ENCODE data around the gene ZNF473. TPM values are rescaled to one million over a fixed set of nuclear protein-coding genes. Genes with fewer than 3 reads are reported as not detected.

ZNF473 gene
- total RNA-seq, 1 experiment from 2014 or later = 19.0 TPM

DNA sequence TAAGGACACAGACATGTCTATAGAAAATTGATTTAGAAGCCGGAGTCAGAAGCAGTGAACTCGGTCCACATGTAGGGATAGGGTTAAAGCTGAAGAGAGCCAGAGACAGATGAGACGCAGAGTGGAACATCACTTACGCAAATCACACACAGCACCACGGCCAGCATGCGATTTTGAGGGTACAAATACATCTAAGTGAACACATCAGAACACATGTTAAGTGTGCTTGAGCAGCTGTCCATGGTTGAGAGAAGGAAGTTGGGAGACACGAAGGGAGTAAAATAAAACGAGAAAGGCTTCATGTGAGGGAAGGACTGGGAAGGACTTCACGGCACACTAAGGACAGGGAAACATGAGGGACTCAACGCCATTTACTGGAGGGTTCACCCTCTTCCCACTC is 39.5 kb upstream of the ZNF473 start:
- WGBS (ENCODE audit: extremely low coverage, insufficient read length, low lambda C conversion rate) = no CpG with 5 or more reads among the region's 10 CpGs
- H4K5ac ChIP-seq (ENCODE audit: insufficient read length, low read depth, low read length) = no peak overlapping the region
- H3K23ac ChIP-seq (ENCODE audit: insufficient read length, low read depth, low read length) = no peak overlapping the region
- no peaks in the 10 kb centered on the region for H3K79me1 ChIP-seq (ENCODE audit: insufficient read depth, low read depth, low read length, poor library complexity, severe bottlenecking)
- Mint-ChIP-seq H3K4me3 (no peak overlapping the region), H3K36me3 (ENCODE audit: insufficient read depth in 1 of 3, low read depth in 3 of 3) (peaks cover 0 to 11% (median 10%) of the 10 kb centered on the region in 3 experiments; a peak in 4 of 7 replicates), H3K27me3 (ENCODE audit: low read depth) (no peaks in the 10 kb centered on the region; the same call in 1 of the 2 replicates), H3K9me3 (no peaks in the 10 kb centered on the region; a peak in 1 of 5 replicates), H3K4me1 (peaks cover 0 to 4% of the 10 kb centered on the region in 2 experiments; a peak in 2 of 4 replicates), H3K27ac (no peak overlapping the region)
- H3K27ac ChIP-seq (ENCODE audit: insufficient read length, low read depth, low read length) = no peak overlapping the region
- no peak overlapping the region for H3K4me2 ChIP-seq (ENCODE audit: insufficient read depth, insufficient read length, low read length)
- no peaks in the 10 kb centered on the region for H3K23me2 ChIP-seq (ENCODE audit: insufficient read length, low read depth, low read length, poor library complexity, severe bottlenecking)
- no peak overlapping the region for H3K4ac ChIP-seq (ENCODE audit: low read depth, low read length)
- no peak overlapping the region for H2BK120ac ChIP-seq (ENCODE audit: low read depth, low read length, poor library complexity, severe bottlenecking)
- no peak overlapping the region for H4K91ac ChIP-seq (ENCODE audit: insufficient read length, low read depth, low read length)
- H3K79me2 ChIP-seq (ENCODE audit: insufficient read depth, low read length) = no peaks in the 10 kb centered on the region
- no peak overlapping the region for H3K18ac ChIP-seq (ENCODE audit: insufficient read length, low read depth, low read length)
- no peak overlapping the region for H2BK5ac ChIP-seq (ENCODE audit: insufficient read length, low read length)
- H3K27me3 ChIP-seq (ENCODE audit: insufficient read depth, low read length) = no peaks in the 10 kb centered on the region
- H2BK20ac ChIP-seq (ENCODE audit: low read depth, low read length, poor library complexity, severe bottlenecking) = no peak overlapping the region
- DNase-seq = no peak
- no peak overlapping the region for H2BK15ac ChIP-seq (ENCODE audit: low read depth, low read length)
- H3K9me3 ChIP-seq (ENCODE audit: control insufficient read depth, low read depth, low read length) = no peaks in the 10 kb centered on the region
- peaks cover 2% of the 10 kb centered on the region for H4K20me1 ChIP-seq (ENCODE audit: control insufficient read depth, insufficient read depth, insufficient read length)
- H3K4me1 ChIP-seq (ENCODE audit: insufficient read depth, low read length) = no peaks in the 10 kb centered on the region
- H3K9ac ChIP-seq (ENCODE audit: extremely low read depth, insufficient read length, low read length) = no peak overlapping the region
- TF ChIP-seq, protein P1, sequence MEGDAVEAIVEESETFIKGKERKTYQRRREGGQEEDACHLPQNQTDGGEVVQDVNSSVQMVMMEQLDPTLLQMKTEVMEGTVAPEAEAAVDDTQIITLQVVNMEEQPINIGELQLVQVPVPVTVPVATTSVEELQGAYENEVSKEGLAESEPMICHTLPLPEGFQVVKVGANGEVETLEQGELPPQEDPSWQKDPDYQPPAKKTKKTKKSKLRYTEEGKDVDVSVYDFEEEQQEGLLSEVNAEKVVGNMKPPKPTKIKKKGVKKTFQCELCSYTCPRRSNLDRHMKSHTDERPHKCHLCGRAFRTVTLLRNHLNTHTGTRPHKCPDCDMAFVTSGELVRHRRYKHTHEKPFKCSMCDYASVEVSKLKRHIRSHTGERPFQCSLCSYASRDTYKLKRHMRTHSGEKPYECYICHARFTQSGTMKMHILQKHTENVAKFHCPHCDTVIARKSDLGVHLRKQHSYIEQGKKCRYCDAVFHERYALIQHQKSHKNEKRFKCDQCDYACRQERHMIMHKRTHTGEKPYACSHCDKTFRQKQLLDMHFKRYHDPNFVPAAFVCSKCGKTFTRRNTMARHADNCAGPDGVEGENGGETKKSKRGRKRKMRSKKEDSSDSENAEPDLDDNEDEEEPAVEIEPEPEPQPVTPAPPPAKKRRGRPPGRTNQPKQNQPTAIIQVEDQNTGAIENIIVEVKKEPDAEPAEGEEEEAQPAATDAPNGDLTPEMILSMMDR (conservative IDR thresholded peaks at IDR 0.05) = no peak
- H3K14ac ChIP-seq (ENCODE audit: insufficient read depth, low read length) = no peak overlapping the region
- no peak overlapping the region for H2BK12ac ChIP-seq (ENCODE audit: insufficient read length, low read depth, low read length)
- no peak overlapping the region for H3K56ac ChIP-seq (ENCODE audit: insufficient read length, low read depth, low read length)
- no peak overlapping the region for H3T11ph ChIP-seq (ENCODE audit: low read length)
- no peak overlapping the region for H2AK5ac ChIP-seq (ENCODE audit: insufficient read length, low read length)
- H4K8ac ChIP-seq (replicated peaks; ENCODE audit: insufficient read length, low read depth, low read length) = no peak overlapping the region
- H2AFZ ChIP-seq (ENCODE audit: low read length) = no peak overlapping the region
